CD4-positive, alpha-beta T cell treated with Interleukin-4 for 1 hour (primary cell): ENCODE results near the gene KRTAP4-11.
"Not testable (repeated sequence)": the region's sequence is repeated elsewhere in the genome, so short reads cannot be mapped to it uniquely, and the experiment has no call there.

Source experiments
- DNase-seq, 2 donors: peaks; one replicate each; pipeline ENCODE4 v3.0.0-alpha.2; 2020 to 2022

The KRTAP4-11 gene

GRCh38 chr17:41117846-41118386 lies at the start of gene KRTAP4-11:
Gene KRTAP4-11 (minus strand): TSS chr17:41118373. CDS start chr17:41118315, 58 bp downstream.
- not testable (repeated sequence) for DNase-seq

- DNase-seq, result no peak
Measured at GRCh38 chr17:41167561-41167960, 49.4 kb upstream of the KRTAP4-11 start.

- DNase-seq, result no peak
Measured at GRCh38 chr17:41163828-41164227, 45.7 kb upstream of the KRTAP4-11 start.

- no peak for DNase-seq
Measured at GRCh38 chr17:41160648-41161047, 42.5 kb upstream of the KRTAP4-11 start, which contains the start of gene KRTAP4-4. Gene KRTAP4-4 (minus strand): TSS chr17:41160748. CDS start chr17:41160691, 57 bp downstream.

GRCh38 chr17:41160190-41160589 lies 42.0 kb upstream of the KRTAP4-11 start:
- not testable (repeated sequence) for DNase-seq

- DNase-seq, result no peak
Measured at GRCh38 chr17:41153856-41154255, 35.7 kb upstream of the KRTAP4-11 start.

GRCh38 chr17:41151525-41151924 lies 33.4 kb upstream of the KRTAP4-11 start:
- DNase-seq, result no peak

GRCh38 chr17:41150026-41150425 lies 31.9 kb upstream of the KRTAP4-11 start:
- DNase-seq, result no peak

- no peak for DNase-seq
Measured at GRCh38 chr17:41149652-41149985, 31.4 kb upstream of the KRTAP4-11 start, which contains the start of gene KRTAP4-5. Gene KRTAP4-5 (minus strand): TSS chr17:41149825. CDS start chr17:41149767, 58 bp downstream.

- not testable (repeated sequence) for DNase-seq
Measured at GRCh38 chr17:41148971-41149651, 30.9 kb upstream of the KRTAP4-11 start.

GRCh38 chr17:41147531-41148204 lies 29.5 kb upstream of the KRTAP4-11 start:
- DNase-seq, result no peak

- DNase-seq, result no peak
Measured at GRCh38 chr17:41145261-41145660, 27.1 kb upstream of the KRTAP4-11 start.

- no peak for DNase-seq
Measured at GRCh38 chr17:41144846-41145245, 26.7 kb upstream of the KRTAP4-11 start.

GRCh38 chr17:41141361-41141760 lies 23.2 kb upstream of the KRTAP4-11 start:
- DNase-seq, result no peak

GRCh38 chr17:41140360-41141131 lies 22.4 kb upstream of the KRTAP4-11 start, which contains the start of gene KRTAP4-6:
Gene KRTAP4-6 (minus strand): TSS chr17:41140544. CDS start chr17:41140487, 57 bp downstream.
- DNase-seq, result no peak

GRCh38 chr17:41139865-41140264 lies 21.7 kb upstream of the KRTAP4-11 start:
- not testable (repeated sequence) for DNase-seq

- DNase-seq, result no peak
Measured at GRCh38 chr17:41133880-41134735, 15.9 kb upstream of the KRTAP4-11 start.

- no peak for DNase-seq
Measured at GRCh38 chr17:41131979-41132378, 13.8 kb upstream of the KRTAP4-11 start.

GRCh38 chr17:41127371-41127770 lies 9.2 kb upstream of the KRTAP4-11 start:
- no peak for DNase-seq

GRCh38 chr17:41126412-41126811 lies 8.2 kb upstream of the KRTAP4-11 start:
- DNase-seq, result no peak

- no peak for DNase-seq
Measured at GRCh38 chr17:41125064-41125463, 6.9 kb upstream of the KRTAP4-11 start.

GRCh38 chr17:41123991-41124371 lies 5.8 kb upstream of the KRTAP4-11 start, which contains the start of gene KRTAP4-12:
Gene KRTAP4-12 (minus strand): TSS chr17:41124182. CDS start chr17:41124122, 60 bp downstream.
- not testable (repeated sequence) for DNase-seq
